ENCODE results near the gene FABP3. TPM values are rescaled to one million over a fixed set of nuclear protein-coding genes. Genes with fewer than 3 reads are reported as not detected.
"Not testable (repeated sequence)": the region's sequence is repeated elsewhere in the genome, so short reads cannot be mapped to it uniquely, and the experiment has no call there.

Gene FABP3
- polyA plus RNA-seq, 3 donors, result 12.6 to 30.1 (median 29.9) TPM

DNA sequence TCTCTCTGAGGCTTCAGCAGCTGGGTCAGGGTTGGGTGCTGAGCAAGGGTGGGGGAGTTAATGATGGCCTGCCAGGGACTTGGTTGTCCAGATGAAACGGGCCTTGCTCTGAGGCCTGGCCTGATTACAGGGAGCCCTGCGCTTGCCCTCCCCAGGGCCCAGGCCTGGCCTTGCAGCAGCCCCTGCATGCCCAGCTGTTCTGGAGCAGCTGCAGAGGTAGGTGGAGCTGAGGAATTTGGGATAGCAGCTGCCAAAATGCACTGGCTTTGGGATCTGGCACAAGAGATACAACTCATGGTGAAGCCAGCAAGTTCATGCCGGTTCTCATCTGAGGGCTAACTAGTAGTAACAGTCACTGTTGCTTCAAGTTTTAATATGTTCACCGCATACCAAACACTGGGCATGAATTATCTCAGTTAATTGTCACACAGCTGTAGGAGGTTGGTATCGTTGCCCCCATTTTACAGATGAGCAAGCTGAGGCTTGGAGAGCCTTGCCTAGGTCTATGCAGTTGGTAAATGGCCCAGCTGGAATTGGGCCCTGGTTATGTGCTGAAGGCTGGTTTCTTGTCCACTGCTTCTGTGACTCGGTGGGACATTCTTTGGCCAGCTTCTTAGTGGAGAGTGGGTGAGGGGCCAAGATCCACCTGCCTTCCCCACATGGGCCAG lies 32.8 kb upstream of the FABP3 start:
- WGBS, 3 donors, result 84 to 91% (median 90%) methylated on average over 6 of the region's 6 CpGs
- H3K27ac ChIP-seq (ENCODE audit: low read depth, low read length), result no peak overlapping the region

DNA sequence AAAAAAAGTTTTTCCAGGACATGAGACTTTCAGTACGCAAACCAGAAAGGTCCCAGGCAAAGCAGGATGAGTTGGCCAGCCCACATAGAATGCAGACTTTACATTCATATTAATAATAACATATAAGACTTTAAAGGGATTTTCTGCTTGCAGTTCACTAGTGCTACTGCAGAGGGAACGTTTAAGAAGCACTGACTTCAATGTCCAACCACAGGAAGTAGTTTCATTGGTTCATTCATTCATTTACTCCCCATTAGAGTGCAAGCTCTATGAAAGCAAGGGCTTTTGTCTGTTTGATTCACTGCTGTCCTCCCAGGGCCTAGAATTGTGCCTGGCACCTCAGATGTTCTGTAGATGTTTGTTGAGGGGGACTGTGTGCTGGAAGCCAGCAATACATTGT lies 28.4 kb upstream of the FABP3 start:
- no peak overlapping the region for H3K27ac ChIP-seq (ENCODE audit: low read depth, low read length)
- WGBS, 3 donors, result 35 to 52% (median 39%) methylated on average over 2 of the region's 2 CpGs

DNA sequence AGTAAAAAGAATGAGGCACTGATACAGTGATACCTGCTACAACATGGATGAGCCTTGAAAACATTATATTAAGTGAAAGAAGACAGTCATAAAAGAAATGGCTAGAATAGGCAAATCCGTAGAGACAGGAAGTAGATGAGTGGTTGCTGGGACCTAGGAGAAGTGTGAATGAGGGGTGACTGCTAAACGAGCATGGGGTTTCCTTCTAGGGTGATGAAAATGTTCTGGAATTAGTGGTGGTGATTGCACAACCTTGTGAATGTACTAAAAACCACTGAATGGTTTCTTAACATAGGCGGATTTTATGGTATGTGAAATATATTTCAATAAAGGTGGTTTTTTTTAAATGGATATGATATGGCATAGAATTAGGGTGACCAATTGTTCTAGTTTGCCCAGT lies 27.5 kb upstream of the FABP3 start:
- 34 to 57% (median 38%) methylated on average over 3 of the region's 3 CpGs for WGBS, 3 donors
- no peak overlapping the region for H3K27ac ChIP-seq (ENCODE audit: low read depth, low read length)

DNA sequence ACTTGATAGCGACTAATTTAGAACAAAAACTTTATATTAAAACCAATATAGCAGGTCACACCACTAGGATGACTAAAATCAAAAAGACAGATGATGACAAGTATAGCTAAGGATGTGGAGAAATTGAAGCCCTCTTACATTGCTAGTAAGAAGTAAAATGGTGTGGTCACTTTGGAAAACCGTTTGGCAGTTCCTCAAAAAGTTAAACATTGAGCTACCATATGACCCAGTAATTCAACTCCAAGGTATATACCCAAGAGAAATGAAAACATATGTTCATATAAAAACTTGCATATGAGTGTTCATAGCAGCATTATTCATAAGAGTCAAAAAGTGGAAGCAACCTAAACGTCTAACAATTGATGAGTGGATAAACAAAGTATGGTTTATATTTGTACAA lies 27.1 kb upstream of the FABP3 start:
- WGBS, 3 donors, result 45 to 56% (median 51%) methylated on average over 3 of the region's 3 CpGs
- no peak overlapping the region for H3K27ac ChIP-seq (ENCODE audit: low read depth, low read length)

DNA sequence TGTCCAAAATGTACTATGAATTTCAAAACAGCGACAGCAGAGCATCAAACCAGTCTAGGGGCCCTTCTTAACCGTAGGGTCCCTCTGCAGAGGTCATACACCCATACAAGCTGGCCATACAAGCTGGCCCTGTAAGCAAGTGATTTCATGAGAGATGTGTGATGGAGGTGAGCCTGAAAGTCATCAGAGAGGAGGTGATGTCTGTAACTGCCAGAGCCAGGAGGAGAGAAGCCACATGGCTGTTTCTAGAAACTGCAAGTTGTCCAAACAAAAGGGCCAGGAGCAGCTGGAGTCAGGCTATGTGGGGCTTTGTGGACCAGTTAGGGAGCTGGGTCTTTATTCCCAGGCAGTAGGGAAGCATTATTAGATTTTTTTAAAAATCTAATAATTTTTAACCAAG lies 25.4 kb upstream of the FABP3 start:
- WGBS, 3 donors, result 82 to 92% (median 91%) methylated on average over 2 of the region's 2 CpGs
- H3K27ac ChIP-seq (ENCODE audit: low read depth, low read length), result no peak overlapping the region

DNA sequence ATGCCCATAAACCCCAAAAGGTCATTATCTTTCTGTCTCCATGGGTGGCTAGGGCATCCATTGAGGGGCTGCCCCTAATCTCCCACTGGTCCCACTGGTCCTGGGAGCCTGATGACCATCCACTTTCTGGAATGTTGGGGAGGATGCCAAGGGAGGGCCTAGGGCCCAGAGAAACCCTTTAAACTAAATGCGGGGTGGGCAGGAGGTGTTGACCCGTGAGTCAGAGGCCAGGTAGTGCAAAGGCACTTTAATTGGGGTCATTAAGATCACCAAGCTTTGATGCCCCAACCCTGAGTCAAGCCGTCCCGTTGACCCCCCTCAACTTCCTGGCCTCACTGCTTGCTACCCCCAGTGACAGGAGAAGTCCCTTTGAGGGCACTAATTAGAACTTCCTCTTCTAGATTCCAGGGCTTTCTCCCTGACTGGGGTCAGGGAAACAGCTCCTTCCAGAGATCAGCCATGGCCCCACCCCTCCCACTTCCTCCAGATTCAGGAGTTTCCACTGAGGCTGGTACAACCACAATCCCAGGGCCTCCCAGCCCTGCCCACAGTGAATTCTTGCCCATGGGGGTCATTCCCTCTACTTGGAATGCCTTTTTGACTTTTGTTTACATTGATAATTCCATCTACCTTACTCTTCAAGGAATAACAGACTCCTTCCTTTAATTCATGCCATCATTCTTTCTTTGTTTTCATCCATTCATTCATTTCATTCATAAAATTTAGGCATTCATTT lies 24.7 kb upstream of the FABP3 start:
- WGBS, 3 donors, result 57 to 71% (median 60%) methylated on average over 4 of the region's 4 CpGs
- no peak overlapping the region for H3K27ac ChIP-seq (ENCODE audit: low read depth, low read length)

DNA sequence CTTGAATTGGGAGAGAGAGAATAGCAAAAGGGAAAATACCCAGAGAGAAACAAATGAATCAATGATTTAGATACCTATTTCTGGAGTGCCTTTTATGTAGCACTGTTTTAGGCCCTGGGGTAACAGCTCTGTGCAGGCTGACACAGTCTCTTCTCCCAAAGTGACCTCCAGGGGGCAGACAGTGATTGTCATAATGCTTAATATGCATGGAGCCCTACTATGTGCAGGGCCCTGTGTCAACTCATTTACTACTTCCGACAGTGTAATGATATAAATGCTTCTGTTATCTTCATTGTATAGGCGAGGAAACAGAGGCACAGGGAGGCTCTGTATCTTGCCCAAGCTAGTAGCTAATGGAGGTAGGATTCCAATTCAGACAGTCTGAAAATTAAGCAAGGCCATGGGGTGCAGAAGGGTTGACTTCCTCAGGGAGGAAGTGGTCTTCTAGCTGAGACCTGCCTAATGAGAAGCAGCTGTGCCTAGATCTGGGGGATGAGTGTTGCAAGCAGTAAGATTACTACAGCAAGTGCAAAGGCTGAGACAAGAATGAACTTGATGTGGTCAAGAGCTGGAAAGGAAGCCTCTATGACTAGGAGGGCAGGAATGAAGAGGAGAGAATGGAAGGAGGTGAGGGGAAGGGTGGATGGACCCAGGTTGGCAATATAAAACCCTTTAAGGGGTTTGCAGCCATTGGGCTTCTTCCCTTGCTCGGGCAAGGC lies 23.9 kb upstream of the FABP3 start:
- no peak overlapping the region for H3K27ac ChIP-seq (ENCODE audit: low read depth, low read length)
- 77 to 86% (median 82%) methylated on average over 3 of the region's 3 CpGs for WGBS, 3 donors

DNA sequence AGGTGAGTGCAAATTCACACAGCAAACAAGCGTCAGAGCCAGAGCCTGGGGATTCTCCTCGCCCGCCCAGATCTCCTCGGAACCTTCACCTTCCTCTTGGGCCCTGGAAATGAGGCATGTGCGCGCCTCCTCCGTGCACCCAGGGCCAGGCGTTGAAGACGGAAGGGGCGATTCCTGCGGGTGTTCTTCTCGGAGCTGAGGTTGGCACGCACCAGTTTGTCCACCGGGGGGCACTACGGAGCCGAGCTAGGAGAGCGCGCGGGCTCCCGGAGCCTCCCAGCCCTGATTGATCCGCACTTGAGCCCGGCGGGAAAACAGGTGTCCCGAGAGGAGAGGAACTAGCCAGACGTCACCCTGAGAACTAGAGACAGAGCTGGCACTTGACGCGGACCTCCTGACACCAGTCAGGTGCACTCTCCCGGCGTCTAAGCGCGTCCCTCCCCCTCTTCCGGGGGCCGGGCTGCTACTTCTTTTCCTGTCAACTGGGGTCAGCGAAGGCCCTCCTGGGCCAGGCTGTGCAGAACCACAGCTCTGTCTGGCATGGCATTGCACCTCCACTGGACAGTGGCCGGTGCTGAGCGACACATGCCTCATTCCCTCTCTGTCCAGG lies 21.8 kb upstream of the FABP3 start:
- 1 to 3% (median 2%) methylated on average over 36 of the region's 36 CpGs for WGBS, 3 donors

DNA sequence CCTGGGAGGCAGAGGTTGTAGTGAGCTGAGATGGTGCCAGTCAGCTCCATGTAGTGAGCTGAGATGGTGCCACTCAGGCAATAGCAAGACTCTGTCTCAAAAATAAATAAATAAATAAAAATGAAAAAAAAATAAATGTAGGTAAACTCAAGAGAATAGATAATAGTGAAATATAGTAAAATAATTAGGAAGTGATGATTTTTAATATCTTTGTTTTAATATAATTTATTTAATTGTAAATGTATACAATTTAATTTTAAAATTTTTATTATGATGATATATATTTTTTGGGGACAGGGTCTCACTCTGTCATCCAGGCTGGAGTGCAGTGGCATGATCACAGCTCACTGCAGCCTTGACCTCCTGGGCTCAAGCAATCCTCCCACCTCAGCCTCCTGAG lies 20.6 kb upstream of the FABP3 start:
- H3K27ac ChIP-seq (ENCODE audit: low read depth, low read length), result no peak overlapping the region

More for the DNA sequence above, 21.8 kb upstream of the FABP3 start:
- no peak overlapping the region for H3K27ac ChIP-seq (ENCODE audit: low read depth, low read length)

DNA sequence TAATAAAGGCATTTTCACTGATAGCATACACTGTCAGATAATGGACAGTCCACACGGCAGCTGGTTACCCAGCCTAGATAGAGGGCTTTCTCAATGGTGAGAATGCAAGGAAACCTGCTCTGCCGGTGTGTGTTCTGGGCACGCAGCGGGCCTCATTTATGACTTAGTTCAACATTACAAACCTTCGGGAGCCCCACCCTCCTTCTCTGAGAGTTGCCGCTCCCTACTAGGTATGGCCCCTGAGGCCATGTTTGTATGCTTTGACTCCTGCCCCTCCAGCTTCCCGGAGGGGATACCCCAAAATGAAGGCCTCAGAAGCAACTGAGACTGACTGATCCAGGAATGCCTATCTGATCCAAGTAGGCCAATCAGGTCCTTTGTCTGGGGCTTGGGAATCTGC lies 17.2 kb upstream of the FABP3 start:
- WGBS, 3 donors, result 76 to 90% (median 85%) methylated on average over 7 of the region's 7 CpGs
- no peak overlapping the region for H3K27ac ChIP-seq (ENCODE audit: low read depth, low read length)

DNA sequence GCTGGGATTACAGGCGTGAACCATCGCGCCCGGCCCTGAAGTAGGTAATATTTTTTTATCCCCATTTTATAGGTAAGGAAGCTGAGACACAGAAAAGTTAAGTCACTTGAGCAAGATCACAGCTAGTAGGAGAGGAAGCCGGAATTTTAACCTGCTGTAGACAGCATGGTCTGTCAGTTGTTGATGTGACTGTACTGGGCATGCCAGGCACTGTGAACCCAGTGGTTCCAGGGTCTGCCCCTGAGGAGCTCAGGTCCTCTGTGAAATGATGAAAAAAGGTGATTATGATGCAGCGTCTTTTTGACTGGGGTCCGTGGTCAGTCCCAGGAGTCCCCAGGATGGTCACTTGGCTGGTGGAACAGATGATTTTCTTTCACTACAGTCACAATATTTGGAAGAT lies 16.7 kb upstream of the FABP3 start:
- WGBS, 3 donors, result 91 to 92% (median 91%) methylated on average over 7 of the region's 7 CpGs
- H3K27ac ChIP-seq (ENCODE audit: low read depth, low read length), result no peak overlapping the region

DNA sequence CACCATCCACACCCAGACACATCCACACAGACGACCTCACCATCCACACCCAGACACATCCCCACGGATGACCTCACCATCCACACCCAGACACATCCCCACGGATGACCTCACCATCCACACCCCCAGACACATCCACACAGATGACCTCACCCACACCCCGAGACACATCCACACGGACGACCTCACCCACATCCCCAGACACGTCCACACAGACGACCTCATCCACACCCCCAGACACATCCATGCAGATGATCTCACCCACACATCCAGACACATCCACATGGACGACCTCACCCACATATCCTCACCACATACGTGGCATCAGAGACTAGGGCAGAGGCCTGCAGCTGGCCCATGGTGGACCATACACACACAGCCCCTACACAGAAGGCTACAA lies 14.7 kb upstream of the FABP3 start:
- no peak overlapping the region for H3K27ac ChIP-seq (ENCODE audit: low read depth, low read length)
- WGBS, 3 donors, result 57 to 73% (median 68%) methylated on average over 10 of the region's 10 CpGs

DNA sequence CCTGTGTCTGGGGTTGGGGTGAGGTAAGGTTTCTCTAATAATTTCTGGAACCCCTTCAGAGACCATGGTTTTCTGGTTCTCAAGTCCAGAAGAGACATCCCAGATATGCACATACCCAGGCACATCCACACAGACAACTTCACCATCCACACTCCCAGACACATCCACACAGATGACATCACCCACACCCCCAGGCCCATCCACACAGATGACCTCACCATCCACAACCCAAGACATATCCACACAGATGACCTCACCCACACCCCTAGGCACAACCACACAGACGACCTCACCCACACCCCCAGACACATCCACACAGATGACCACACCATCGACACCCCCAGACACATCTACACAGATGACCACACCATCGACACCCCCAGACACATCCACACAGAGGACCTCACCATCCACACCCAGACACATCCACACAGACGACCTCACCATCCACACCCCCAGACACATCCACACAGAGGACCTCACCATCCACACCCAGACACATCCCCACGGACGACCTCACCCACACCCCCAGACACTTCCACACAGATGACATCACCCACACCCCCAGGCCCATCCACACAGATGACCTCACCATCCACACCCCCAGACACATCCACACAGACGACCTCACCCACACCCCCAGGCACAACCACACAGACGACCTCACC lies 13.8 kb upstream of the FABP3 start:
- WGBS, 3 donors, result 63 to 71% (median 69%) methylated on average over 8 of the region's 8 CpGs
- H3K27ac ChIP-seq (ENCODE audit: low read depth, low read length), result not testable (repeated sequence)

DNA sequence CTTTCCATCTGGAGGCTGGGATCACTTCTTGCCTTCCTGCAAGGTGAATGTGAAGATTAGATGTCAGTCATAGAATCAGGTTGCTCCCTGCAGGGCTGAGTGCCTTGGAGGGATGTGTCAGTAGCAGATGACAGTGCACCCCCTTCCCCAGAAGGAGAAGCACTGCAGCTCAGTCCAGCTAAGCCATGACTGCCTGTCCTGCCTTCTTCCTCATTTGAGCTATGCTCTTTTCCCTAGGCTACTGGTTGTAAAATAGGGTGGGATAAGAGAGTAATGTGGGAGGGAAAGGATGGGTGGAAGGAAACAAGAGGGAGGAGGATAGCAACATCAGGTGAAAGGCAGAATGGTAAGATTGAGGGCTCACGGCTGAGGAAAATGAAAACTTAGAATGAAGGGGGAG lies 11.1 kb upstream of the FABP3 start:
- 81 to 95% (median 92%) methylated on average over 1 of the region's 1 CpG for WGBS, 3 donors
- no peak overlapping the region for H3K27ac ChIP-seq (ENCODE audit: low read depth, low read length)

DNA sequence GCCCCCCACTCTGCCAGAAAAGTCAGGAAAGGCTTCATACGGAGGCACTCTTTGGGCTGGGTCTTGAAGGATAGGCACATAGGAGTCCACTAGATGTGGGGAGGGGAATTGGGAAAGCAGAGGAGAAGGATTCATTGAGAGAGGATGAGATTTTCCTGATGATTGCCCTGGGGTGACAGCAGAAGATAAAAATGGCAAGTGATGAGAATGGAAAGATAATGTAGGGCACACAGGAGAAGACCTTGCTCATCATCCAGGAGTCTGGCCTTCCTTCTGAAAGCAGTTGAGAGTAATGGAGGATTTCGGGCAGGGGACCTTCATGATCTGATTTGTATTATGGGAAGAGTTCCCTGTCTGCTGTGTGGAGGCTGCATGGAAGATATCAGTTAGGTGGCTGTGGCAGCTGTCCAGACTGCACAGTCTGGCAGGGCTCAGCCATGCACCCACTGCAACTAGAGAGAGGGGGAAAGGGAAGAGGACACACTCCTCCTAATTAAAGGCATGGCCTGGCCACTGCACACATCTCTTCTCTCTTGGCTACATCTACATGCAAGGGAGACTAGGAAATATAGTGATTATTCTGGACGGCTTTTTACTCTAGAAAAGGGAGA lies 9.6 kb upstream of the FABP3 start:
- no peak overlapping the region for H3K27ac ChIP-seq (ENCODE audit: low read depth, low read length)
- 82 to 87% (median 86%) methylated on average over 3 of the region's 3 CpGs for WGBS, 3 donors

DNA sequence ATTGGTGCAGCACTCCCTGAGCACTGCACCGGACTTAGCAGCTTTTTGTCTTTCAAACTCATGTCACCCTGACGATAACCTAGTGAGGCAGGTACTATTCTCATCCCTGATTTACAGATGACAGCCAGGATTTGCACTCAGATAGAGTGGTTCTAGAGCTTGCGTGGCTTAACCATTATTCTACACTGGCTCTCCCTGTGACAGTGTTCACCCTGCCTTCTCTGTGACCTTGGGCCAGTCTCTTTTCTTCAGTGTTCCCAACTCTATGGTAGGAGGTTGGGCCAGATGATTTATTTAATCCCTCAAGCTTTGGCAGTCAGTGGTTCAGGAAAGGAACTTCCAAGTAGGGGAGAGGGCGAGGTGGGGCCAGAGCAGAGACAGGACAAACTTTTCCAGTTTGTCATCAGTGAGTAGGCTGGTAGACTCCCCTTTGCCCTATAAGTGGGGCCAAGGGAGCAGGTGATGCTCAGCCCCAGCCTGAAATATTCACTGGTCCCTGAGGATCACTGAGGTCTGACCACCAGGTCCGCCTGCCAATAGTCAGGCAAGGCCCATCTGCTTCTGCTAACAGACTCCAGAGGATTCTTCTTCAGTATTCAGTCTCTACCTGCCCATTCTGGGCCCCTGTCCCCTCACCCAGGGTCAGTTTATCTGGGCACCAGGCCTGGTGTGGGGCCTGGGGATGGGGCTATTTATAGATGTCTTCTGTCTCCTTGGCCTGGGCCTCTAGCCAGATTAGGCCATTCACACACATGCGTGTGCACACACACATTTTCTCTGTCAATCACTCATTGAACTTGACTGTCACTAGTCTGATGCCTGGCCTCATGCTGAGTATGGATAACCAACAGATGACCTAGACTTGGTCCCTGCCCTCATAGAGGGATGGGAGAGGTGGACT lies 8.8 kb upstream of the FABP3 start:
- no peak overlapping the region for H3K27ac ChIP-seq (ENCODE audit: low read depth, low read length)

DNA sequence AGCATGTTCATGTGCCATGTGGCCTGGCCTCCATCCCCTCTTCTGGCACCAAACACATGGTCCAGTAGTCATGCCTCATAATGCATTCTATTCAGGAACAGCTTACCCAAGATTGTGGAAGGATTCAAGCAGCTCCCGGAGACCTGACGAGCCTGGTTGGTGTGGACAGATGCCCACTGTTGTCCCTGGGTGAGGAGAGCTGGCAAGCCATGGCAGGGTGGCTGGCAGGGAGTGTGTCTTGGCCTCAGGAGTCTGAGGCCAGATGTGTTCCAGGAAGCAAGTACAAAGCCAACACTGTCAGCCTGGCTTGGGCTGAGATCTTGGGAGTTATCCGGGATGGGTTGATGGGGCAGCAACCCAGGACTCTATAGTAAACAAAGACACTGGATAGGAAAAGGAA lies 7.3 kb upstream of the FABP3 start:
- 73 to 90% (median 81%) methylated on average over 3 of the region's 3 CpGs for WGBS, 3 donors
- no peak overlapping the region for H3K27ac ChIP-seq (ENCODE audit: low read depth, low read length)

More for the DNA sequence above, 8.8 kb upstream of the FABP3 start:
- 72 to 81% (median 79%) methylated on average over 6 of the region's 6 CpGs for WGBS, 3 donors
